GM21717 (cell line): Measurements from ENCODE around the gene KLRK1.
"Not testable (repeated sequence)": the region's sequence is repeated elsewhere in the genome, so short reads cannot be mapped to it uniquely, and the experiment has no call there.

Experiments
- ATAC-seq: cut with Tn5 transposase; IDR thresholded peaks from one replicate; pipeline ENCODE4 v1.9.1; 2021; ENCODE audit warnings: mild to moderate bottlenecking, moderate library complexity; ENCODE audit not compliant: unreplicated experiment

The KLRK1 gene

GRCh38 chr12:10363658-10363913, 26.3 kb downstream of the KLRK1 start:
- no peak for ATAC-seq

GRCh38 chr12:10362828-10363657, 26.8 kb downstream of the KLRK1 start:
- no peak for ATAC-seq

- ATAC-seq = no peak
Measured at GRCh38 chr12:10362325-10362724, 27.5 kb downstream of the KLRK1 start.

GRCh38 chr12:10361622-10362021, 28.2 kb downstream of the KLRK1 start:
- ATAC-seq = no peak

GRCh38 chr12:10361084-10361483, 28.8 kb downstream of the KLRK1 start:
- no peak for ATAC-seq

GRCh38 chr12:10358969-10359368, 30.9 kb downstream of the KLRK1 start:
- no peak for ATAC-seq

- no peak for ATAC-seq
Measured at GRCh38 chr12:10358131-10358530, 31.7 kb downstream of the KLRK1 start.

- no peak for ATAC-seq
Measured at GRCh38 chr12:10354502-10354901, 35.3 kb downstream of the KLRK1 start.

- no peak for ATAC-seq
Measured at GRCh38 chr12:10354071-10354470, 35.8 kb downstream of the KLRK1 start.

GRCh38 chr12:10351457-10351856, 38.4 kb downstream of the KLRK1 start:
- not testable (repeated sequence) for ATAC-seq

- ATAC-seq = no peak
Measured at GRCh38 chr12:10341892-10342509, 47.8 kb downstream of the KLRK1 start.

- ATAC-seq = not testable (repeated sequence)
Measured at GRCh38 chr12:10340946-10341345, 48.9 kb downstream of the KLRK1 start.

GRCh38 chr12:10339053-10339840, 50.6 kb downstream of the KLRK1 start:
- no peak for ATAC-seq

- ATAC-seq = not testable (repeated sequence)
Measured at GRCh38 chr12:10338470-10338869, 51.4 kb downstream of the KLRK1 start.

- ATAC-seq = not testable (repeated sequence)
Measured at GRCh38 chr12:10336196-10336595, 53.6 kb downstream of the KLRK1 start.

- no peak for ATAC-seq
Measured at GRCh38 chr12:10331642-10332239, 58.1 kb downstream of the KLRK1 start.

- not testable (repeated sequence) for ATAC-seq
Measured at GRCh38 chr12:10328691-10329090, 61.1 kb downstream of the KLRK1 start.
